Vagina (tissue), 2 donors: ENCODE results near the gene OLFML2A. TPM values are rescaled to one million over a fixed set of nuclear protein-coding genes. Genes with fewer than 3 reads are reported as not detected.

Experiments used
- DNase-seq, 2 donors: peaks; one replicate each; pipeline ENCODE4 v3.0.0-alpha.2; 2017; ENCODE audit errors: extremely low spot score in 2 of 2
- H3K27ac ChIP-seq: fragments of 200-600 bp; sonication (generic); one replicate; pipeline ENCODE4 v1.5.1; 2019
- H3K27me3 ChIP-seq: fragments of 200-600 bp; sonication (generic); one replicate; pipeline ENCODE4 v1.5.1; 2019
- H3K36me3 ChIP-seq, 2 donors: fragments of 200-600 bp; sonication (generic); one replicate each; pipeline ENCODE4 v1.5.1; 2017 to 2019
- H3K4me1 ChIP-seq: fragments of 200-600 bp; sonication (generic); one replicate; pipeline ENCODE4 v1.5.1; 2019
- H3K4me3 ChIP-seq, 2 donors: fragments of 200-600 bp; sonication (generic); 1 replicate in 1 of 2; 2 replicates in 1 of 2; pipeline ENCODE4 v1.5.1; 2016 to 2019
- H3K9me3 ChIP-seq: fragments of 200-600 bp; sonication (generic); one replicate; pipeline ENCODE4 v1.5.1; 2019
- POLR2A ChIP-seq, 2 donors: fragments of 450-650 bp; IDR thresholded peaks; one replicate each; pipeline ENCODE4 v1.6.1; 2017; ENCODE audit warnings: antibody characterized with exemption in 2 of 2, mild to moderate bottlenecking in 2 of 2, moderate library complexity in 2 of 2
- POLR2AphosphoS5 ChIP-seq, 2 donors: sonication (generic); formaldehyde crosslinking; IDR thresholded peaks; one replicate each; pipeline ENCODE4 v1.9.0; 2017; ENCODE audit warnings: antibody characterized with exemption in 2 of 2, mild to moderate bottlenecking in 2 of 2, low read depth in 1 of 2; ENCODE audit not compliant: insufficient read depth in 1 of 2
- intact Hi-C: fragments of 100-400 bp; cut with DNase I; formaldehyde crosslinking; loops from one replicate; pipeline ENCODE4 v1.15.1; 2023
- total RNA-seq: library from RNA; depleted of rRNA; stranded (reverse); fragments of >200 nt; gene quantifications from one replicate; pipeline ENCODE4 v1.2.3, GENCODE V29; 2016
- TF ChIP-seq, protein P1 (sequence below), 3 experiments: fragments of 450-650 bp in 2 of 3; fragments of 200-600 bp in 1 of 3; sonication (generic) in 1 of 3; IDR thresholded peaks; one replicate each; pipeline ENCODE4 v1.5.1; 2017 to 2019; ENCODE audit warnings: antibody characterized with exemption in 3 of 3, mild to moderate bottlenecking in 2 of 3, moderate library complexity in 2 of 3

Gene OLFML2A
- total RNA-seq, 1 donor from 2014 or later = 39.3 TPM

- no peaks in the 10 kb centered on the region for H3K27me3 ChIP-seq
- H3K36me3 ChIP-seq = no peaks in the 10 kb centered on the region
- intact Hi-C loops = no loop called here
- H3K4me3 ChIP-seq = peak overlapping the region in 1 of 2 donors; percentile 22
- H3K27ac ChIP-seq = peak overlapping the region; percentile 75
- no peaks in the 10 kb centered on the region for H3K9me3 ChIP-seq
- no peak for DNase-seq
- TF ChIP-seq, protein P1, sequence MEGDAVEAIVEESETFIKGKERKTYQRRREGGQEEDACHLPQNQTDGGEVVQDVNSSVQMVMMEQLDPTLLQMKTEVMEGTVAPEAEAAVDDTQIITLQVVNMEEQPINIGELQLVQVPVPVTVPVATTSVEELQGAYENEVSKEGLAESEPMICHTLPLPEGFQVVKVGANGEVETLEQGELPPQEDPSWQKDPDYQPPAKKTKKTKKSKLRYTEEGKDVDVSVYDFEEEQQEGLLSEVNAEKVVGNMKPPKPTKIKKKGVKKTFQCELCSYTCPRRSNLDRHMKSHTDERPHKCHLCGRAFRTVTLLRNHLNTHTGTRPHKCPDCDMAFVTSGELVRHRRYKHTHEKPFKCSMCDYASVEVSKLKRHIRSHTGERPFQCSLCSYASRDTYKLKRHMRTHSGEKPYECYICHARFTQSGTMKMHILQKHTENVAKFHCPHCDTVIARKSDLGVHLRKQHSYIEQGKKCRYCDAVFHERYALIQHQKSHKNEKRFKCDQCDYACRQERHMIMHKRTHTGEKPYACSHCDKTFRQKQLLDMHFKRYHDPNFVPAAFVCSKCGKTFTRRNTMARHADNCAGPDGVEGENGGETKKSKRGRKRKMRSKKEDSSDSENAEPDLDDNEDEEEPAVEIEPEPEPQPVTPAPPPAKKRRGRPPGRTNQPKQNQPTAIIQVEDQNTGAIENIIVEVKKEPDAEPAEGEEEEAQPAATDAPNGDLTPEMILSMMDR (IDR thresholded peaks at IDR 0.05) = no peak
- H3K4me1 ChIP-seq = peaks cover 78% of the 10 kb centered on the region
Observed at GRCh38 chr9:124780060-124780756, 3.3 kb downstream of the OLFML2A start.

- Histone ChIP-seq H3K4me1 (peaks cover 78% of the 10 kb centered on the region), H3K4me3 (no peak overlapping the region), H3K27ac (peak overlapping the region; percentile 75), H3K9me3 (no peaks in the 10 kb centered on the region), H3K27me3 (no peaks in the 10 kb centered on the region), H3K36me3 (no peaks in the 10 kb centered on the region)
- DNase-seq = no peak
- TF ChIP-seq POLR2AphosphoS5 (IDR thresholded peaks at IDR 0.05; ENCODE audit: insufficient read depth in 1 of 2, low read depth in 1 of 2) (no peak), POLR2A (IDR thresholded peaks at IDR 0.05) (no peak)
- TF ChIP-seq, protein P1 (IDR thresholded peaks at IDR 0.05) = no peak
- intact Hi-C loops = no loop called here
Observed at GRCh38 chr9:124780757-124781151, 3.8 kb downstream of the OLFML2A start.

DNA sequence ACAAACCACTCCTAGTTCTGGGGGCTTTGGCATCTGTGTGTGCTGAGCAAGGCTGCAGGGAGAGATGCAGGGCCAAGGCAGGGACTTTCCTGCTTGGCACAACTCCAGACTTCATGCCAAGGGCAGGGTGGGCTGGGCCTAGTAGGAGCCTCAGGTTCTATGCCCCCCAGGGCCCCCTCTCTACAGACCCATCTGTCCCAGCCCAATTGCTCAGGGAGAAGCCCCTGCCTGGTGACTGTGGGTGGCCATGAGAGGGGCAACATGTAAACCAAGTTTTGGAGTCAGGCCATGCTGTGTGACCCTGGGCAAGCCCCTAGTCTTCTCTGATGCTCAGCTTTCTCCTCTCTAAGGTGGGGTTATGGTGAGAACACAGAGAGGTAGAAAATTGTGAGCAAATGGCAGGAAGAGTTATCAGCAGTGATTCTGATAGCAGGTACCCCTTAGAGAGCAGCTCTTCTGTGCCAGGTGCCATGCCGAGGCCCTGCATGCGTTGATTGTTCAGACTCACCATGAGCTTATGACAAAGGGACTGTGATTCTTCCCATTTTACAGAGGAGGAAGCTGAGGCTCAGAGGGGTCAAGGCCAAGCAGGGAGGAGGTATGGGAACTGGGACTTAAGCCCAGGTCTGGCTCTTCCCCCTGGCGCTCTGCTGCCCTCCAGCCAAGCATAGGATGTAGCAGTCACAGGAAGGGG lies 5.2 kb downstream of the OLFML2A start:
- DNase-seq = no peak
- Histone ChIP-seq H3K9me3 (no peaks in the 10 kb centered on the region), H3K4me3 (no peak overlapping the region), H3K27ac (peak overlapping the region; percentile 44), H3K4me1 (peaks cover 71% of the 10 kb centered on the region), H3K27me3 (no peaks in the 10 kb centered on the region), H3K36me3 (no peaks in the 10 kb centered on the region)
- intact Hi-C loops = no loop called here
- TF ChIP-seq, protein P1 (IDR thresholded peaks at IDR 0.05) = no peak
- TF ChIP-seq POLR2AphosphoS5 (IDR thresholded peaks at IDR 0.05; ENCODE audit: insufficient read depth in 1 of 2, low read depth in 1 of 2) (no peak), POLR2A (IDR thresholded peaks at IDR 0.05) (no peak)

GRCh38 chr9:124782661-124783574 lies 6.0 kb downstream of the OLFML2A start:
- no peak for DNase-seq
- Histone ChIP-seq H3K4me3 (no peak overlapping the region), H3K4me1 (peaks cover 64% of the 10 kb centered on the region), H3K27ac (peak overlapping the region; percentile 44), H3K9me3 (no peaks in the 10 kb centered on the region), H3K36me3 (peaks cover 0 to 4% of the 10 kb centered on the region in 2 donors), H3K27me3 (no peaks in the 10 kb centered on the region)
- TF ChIP-seq POLR2AphosphoS5 (IDR thresholded peaks at IDR 0.05; ENCODE audit: insufficient read depth in 1 of 2, low read depth in 1 of 2) (no peak), POLR2A (IDR thresholded peaks at IDR 0.05) (no peak)
- TF ChIP-seq, protein P1 (IDR thresholded peaks at IDR 0.05) = no peak
- intact Hi-C loops = no loop called here
